Left renal pelvis (tissue), 4 donors: ENCODE results near the gene EMC6. TPM values are rescaled to one million over a fixed set of nuclear protein-coding genes. Genes with fewer than 3 reads are reported as not detected.
"Not testable (repeated sequence)": the region's sequence is repeated elsewhere in the genome, so short reads cannot be mapped to it uniquely, and the experiment has no call there.

ENCODE experiments used
- DNase-seq, 4 donors: peaks; one replicate each; pipeline ENCODE4 v3.0.0-alpha.2; 2013; ENCODE audit warnings: low read depth in 4 of 4, low spot score in 3 of 4
- polyA plus RNA-seq, 4 donors: library from polyadenylated mRNA; unstranded; fragments of 120-200 nt; gene quantifications; one replicate each; pipeline ENCODE4 v1.2.1, GENCODE V29; 2013; ENCODE audit not compliant: insufficient read length in 4 of 4

EMC6 gene
- polyA plus RNA-seq, 4 donors: 16.9 to 36.5 (median 25.9) TPM

- DNase-seq: no peak
Measured at GRCh38 chr17:3704931-3705717, 36.5 kb downstream of the EMC6 start.

- not testable (repeated sequence) for DNase-seq
Measured at GRCh38 chr17:3705718-3705984, 37.0 kb downstream of the EMC6 start.

GRCh38 chr17:3708366-3708765 is 39.8 kb downstream of the EMC6 start:
- no peak for DNase-seq

- no peak for DNase-seq
Measured at GRCh38 chr17:3710951-3711383, 42.4 kb downstream of the EMC6 start.

- no peak for DNase-seq
Measured at GRCh38 chr17:3712811-3713463, 44.3 kb downstream of the EMC6 start.

- DNase-seq: no peak
Measured at GRCh38 chr17:3715296-3715695, 46.7 kb downstream of the EMC6 start.

GRCh38 chr17:3718201-3718600 is 49.6 kb downstream of the EMC6 start:
- no peak for DNase-seq

GRCh38 chr17:3719265-3719664 is 50.7 kb downstream of the EMC6 start:
- DNase-seq: no peak

Other genes starting within 250 kb of the EMC6 start
- gene OR1E2, start 235.0 kb upstream of the EMC6 start, polyA plus RNA-seq: not detected
- gene SPATA22, start 197.0 kb upstream of the EMC6 start, polyA plus RNA-seq: under 1 TPM; 0.39 to 0.82 (median 0.51) TPM
- gene ASPA, start 192.8 kb upstream of the EMC6 start, polyA plus RNA-seq: 10 to 100 TPM; 10.5 to 30.2 (median 27.7) TPM
- gene TRPV3, start 111.0 kb upstream of the EMC6 start, polyA plus RNA-seq: 1 to 10 TPM in 3 of 4 donors, under 1 TPM in 1; 0.96 to 2.3 (median 1.5) TPM
- 10 to 100 TPM in 1 of 4 donors, 1 to 10 TPM in 3; 5.8 to 13.0 (median 7.0) TPM for gene TRPV1, start 59.4 kb upstream of the EMC6 start, polyA plus RNA-seq
- 10 to 100 TPM in 3 of 4 donors, 1 to 10 TPM in 1; 9.6 to 17.3 (median 14.7) TPM for gene SHPK, start 32.6 kb upstream of the EMC6 start, polyA plus RNA-seq
- gene CTNS, start 32.1 kb upstream of the EMC6 start, polyA plus RNA-seq: 10 to 100 TPM; 11.0 to 23.2 (median 20.3) TPM
- 100 to 1,000 TPM in 2 of 4 donors, 10 to 100 TPM in 2; 93.9 to 109 (median 100) TPM for gene TAX1BP3, start 234 bp upstream of the EMC6 start, polyA plus RNA-seq
- 1 to 10 TPM in 3 of 4 donors, under 1 TPM in 1; 0.63 to 2.0 (median 1.4) TPM for gene P2RX5, start 27.3 kb downstream of the EMC6 start, polyA plus RNA-seq
- gene HASPIN, start 55.1 kb downstream of the EMC6 start, polyA plus RNA-seq: 1 to 10 TPM; 2.6 to 3.4 (median 3.3) TPM
- gene ITGAE, start 132.4 kb downstream of the EMC6 start, polyA plus RNA-seq: 10 to 100 TPM; 33.6 to 42.1 (median 38.4) TPM
- 100 to 1,000 TPM in 1 of 4 donors, 10 to 100 TPM in 3; 64.4 to 117 (median 82.1) TPM for gene NCBP3, start 177.4 kb downstream of the EMC6 start, polyA plus RNA-seq
- gene CAMKK1, start 224.2 kb downstream of the EMC6 start, polyA plus RNA-seq: 1 to 10 TPM; 3.2 to 5.5 (median 3.9) TPM
- gene P2RX1, start 247.7 kb downstream of the EMC6 start, polyA plus RNA-seq: 1 to 10 TPM in 1 of 4 donors, under 1 TPM in 3; 0.56 to 2.0 (median 0.78) TPM